Activated T-cell treated with anti-CD3 and anti-CD28 coated beads, Interleukin-2, amount 50 U/mL, for 48 hours (primary cell): ENCODE data around the gene DOCK3.
"Not testable (repeated sequence)": the region's sequence is repeated elsewhere in the genome, so short reads cannot be mapped to it uniquely, and the experiment has no call there.

Source experiments
- DNase-seq, 2 experiments: peaks; one replicate each; pipeline ENCODE4 v3.0.0-alpha.2; 2020

DOCK3 gene

DNA sequence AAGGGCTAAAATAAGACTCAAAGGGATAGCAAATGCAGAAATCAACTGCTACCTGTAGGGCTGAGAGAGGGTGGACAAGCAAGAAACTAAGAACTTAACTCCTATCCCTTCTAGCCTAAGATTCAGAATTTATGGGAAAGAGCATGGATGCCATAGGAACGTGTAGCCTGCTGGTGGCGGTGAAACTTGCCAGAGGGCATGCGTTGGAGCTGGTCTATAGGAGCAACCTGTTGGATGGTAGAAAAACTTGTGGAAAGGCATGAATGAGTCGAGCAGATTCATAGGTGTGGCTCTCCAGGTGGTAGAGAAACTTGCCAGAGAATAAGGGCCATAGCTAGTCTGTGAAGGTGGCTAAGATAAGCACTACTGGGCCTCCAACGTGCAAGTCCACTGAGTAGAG lies 137.2 kb downstream of the DOCK3 start:
- DNase-seq = no peak

DNA sequence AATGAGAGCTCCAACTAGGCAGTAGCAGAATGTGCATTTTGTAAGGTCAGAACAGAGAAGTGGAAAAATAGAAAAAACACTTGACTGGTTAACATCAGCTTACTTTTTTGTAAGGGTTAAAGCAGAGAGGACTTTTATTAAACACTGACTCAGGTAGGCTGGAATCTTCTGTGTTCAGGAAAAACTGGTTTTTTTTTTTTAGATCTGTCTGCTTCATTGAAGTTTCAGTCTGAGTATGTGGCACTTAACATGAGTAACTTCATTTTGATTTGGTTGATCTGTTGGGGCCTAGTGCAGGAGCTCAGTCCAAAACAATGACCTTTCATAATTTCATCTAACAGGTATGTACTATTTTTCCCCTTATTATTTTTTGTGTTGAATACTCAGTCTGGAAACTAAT lies 141.1 kb downstream of the DOCK3 start:
- no peak for DNase-seq

DNA sequence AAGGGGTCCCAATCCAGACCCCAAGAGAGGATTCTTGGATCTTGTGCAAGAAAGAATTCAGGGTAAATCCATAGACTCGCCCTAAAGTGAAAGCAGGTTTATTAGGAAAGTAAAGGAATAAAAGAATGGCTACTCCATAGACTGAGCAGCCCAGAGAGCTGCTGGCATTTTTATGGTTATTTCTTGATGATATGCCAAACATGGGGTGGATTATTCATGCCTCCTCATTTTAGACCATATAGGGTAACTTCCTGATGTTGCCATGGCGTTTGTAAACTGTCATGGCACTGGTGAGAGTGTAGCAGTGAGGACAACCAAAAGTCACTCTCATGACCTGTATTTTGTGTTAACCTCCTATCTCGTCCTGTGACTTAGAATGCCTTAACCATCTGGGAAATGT lies 142.2 kb downstream of the DOCK3 start:
- no peak for DNase-seq

DNA sequence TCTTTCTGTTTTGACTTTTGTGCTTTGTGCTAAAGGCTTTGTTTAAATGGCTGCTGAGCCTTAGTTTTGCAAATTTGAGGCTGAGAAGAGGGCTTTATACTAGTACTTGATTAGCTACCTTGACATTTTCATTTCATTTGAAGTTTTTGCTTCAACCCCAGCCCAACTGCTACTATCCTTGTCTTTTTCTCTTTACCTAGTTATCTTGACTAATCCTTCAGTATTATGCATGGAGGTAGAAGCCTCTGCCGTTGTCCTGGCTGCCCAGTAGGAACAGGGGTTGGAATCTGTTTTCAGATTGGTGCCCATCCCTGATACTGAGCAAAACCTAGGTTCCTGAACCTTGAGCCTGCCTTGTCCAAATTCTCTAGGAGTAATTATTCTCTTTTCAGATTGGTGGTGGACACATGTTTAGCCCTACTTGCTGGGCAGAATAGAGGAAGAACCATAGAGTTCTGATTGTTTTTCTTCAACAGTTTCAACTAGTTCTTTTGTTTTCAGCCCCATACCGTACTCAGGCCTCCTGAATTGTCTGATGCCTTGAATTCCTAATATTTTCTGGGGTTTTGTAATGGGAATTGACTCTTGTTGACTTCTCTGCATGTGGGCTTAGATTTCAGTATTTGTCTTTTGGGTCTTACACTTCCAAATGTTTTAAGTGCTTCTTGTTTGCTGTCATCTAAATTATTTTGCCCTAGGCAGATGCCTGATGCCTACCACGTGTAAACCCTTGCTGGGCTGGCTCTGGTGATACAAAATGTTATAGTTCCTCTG lies 143.2 kb downstream of the DOCK3 start:
- no peak for DNase-seq

DNA sequence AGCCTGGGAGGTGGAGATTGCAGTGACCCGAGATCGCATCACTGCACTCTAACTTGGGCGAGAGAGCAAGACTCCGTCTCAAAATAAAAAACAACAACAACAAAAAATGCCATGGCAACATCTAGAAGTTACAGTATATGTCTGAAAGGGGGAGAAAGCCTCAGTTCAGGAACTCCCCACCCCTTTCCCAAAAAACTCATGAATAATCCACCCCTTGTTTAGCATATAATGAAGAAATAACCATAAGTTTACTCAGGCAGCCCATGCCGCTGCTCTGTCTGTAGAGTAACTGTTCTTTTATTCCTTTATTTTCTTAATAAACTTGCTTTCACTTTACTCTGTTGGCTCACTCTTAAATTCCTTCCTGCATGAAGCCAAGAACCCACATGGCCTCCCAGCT lies 145.2 kb downstream of the DOCK3 start:
- DNase-seq = no peak

DNA sequence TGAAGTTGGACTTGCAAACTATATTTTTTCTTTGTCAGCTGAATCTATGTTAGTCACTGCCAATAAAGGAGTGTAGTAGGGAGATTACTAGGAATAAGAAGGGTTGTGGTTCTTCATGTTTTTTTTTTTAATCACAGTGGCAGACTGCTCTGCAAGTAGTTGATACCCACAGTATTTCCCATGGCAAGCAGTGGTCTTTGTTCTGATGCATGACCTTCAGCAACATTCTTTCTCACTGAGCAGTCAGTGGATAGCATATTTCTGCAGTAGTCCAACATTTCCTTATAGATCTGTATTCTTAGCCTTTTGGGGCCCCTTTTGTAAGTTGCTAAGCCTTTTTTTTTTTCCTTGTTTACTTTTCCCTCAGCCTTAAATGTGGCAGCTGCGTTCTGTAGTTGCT lies 151.1 kb downstream of the DOCK3 start:
- no peak for DNase-seq

DNA sequence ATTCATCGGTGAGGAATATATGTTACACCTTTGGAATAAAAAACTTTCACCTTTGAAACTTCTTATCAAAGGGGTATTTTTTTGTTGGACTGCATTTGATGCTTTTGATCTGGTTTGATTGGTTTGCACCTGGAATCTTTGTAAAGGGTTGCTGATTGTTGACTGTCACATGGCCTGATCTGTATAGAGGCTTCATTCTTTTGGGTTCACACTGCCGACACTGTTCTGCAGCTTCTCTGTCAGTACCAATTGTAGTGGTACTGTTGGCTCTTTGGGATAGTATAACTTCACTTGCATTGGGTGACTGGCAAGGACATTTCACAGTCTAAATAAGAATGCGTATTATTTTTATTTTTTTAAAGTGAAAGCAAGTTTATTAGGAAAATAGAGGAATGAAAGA lies 155.7 kb downstream of the DOCK3 start:
- DNase-seq = no peak

DNA sequence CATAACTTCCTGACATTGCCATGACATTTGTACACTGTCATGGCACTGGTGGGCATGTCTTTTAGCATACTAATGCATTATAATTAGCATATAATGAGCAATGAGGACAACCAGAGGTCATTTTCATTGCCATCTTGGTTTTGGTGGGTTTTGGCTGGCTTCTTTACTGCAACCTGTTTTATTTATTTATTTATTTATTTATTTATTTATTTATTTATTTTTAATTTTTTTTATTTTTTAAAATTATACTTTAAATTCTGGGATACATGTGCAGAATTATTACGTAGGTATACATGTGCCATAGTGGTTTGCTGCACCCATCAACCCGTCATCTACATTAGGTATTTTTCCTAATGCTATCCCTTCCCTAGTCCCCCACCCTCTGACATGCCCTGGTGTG lies 156.3 kb downstream of the DOCK3 start:
- not testable (repeated sequence) for DNase-seq

DNA sequence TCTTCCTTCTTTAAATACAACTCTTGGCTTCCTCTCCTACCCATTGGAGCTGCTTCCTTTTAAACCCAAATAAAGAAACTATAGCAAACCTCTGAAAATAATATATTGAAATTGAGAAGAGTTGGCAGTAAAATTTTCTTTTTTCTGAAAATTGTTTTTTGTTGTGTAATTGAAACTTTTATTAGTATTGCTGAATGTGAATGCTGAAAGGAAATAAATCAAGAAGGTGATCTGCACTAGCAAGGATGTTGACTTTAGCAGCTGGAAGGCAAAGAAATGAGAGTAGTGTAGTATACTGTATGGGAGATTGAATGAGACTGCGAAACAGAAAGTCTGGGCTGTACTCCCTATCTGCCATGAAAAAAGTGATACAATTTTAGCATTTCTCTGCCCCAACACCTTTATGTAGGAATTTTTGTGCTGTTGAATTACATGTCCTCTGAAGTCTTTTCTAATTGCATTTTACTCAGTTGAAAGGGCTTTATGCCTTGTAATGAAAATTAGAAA lies 166.3 kb downstream of the DOCK3 start:
- no peak for DNase-seq

DNA sequence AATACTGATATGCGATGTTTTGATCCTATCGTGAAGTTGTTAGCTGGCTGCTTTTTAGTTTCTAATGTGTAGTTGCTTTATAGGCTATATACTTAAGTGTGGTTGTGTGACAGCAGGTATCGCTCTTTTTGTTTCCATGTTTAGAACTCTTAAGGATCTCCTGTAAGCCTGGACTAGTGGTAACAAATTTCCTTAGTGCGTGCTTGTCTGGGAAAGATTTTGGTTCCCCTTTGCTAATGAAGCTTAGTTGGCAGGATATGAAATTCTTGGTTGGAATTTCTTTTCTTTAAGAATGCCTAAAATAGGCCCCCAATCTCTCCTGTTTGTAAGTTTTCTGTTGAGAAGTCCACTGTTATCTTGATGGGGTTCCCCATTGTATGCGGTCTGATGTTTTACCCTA lies 173.6 kb downstream of the DOCK3 start:
- no peak for DNase-seq

DNA sequence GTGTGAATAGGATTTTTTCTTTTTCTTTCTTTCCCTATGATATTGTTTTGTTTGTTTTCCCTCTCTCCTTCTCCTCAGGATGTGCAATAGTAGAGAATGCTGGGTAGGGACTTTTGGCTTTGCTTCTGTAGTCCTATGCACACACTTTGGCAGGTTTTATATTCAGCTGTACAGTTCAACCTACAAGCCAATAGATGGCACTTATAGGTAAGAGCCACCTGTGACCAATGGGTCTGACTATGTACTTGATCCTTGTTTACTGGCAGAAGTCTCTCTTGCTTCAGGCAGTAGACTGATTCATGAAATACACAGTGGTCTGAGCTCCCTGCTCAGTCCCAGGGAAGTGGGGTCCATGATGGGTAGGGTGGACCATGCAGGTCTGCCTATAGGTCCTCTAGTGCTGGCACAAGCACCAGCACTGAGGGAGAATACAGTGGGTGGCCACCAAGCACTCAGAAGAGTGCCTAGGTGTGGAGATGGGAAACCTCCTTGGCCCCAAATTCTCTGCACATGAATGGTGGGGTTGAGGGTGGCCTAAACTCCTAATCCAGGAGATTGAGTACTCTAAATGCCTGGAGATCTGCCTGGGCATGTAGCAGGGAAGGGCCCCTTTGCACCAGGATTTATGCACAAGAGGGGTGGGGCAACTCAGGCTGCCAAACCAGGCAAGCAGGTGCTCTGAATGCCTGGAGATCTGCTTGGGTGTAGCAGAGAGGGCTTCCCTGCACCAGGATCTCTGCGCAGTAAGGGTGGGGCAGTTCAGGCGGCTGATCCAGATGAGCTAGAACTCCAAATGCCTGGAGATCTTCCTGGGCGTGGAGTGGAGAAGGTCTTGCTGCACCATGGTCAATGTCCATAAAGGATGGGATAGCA lies 176.1 kb downstream of the DOCK3 start:
- no peak for DNase-seq

DNA sequence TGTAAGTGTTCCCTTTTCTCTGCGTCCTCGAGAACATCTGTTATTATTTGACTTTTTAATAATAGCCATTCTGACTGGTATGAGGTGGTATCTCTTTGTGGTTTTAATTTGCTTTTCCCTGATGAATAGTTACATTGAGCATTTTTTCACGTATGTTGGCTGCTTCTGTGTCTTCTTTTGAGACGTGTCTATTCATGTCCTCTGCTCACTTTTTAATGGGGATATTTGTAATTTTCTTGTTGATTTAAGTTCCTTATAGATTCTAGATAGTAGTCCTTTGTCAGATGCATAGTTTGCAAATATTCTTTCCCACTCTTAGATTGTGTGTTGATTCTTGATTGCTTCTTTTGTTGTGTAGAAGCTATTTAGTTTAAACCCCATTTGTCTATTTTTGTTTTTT lies 179.2 kb downstream of the DOCK3 start:
- DNase-seq = no peak

DNA sequence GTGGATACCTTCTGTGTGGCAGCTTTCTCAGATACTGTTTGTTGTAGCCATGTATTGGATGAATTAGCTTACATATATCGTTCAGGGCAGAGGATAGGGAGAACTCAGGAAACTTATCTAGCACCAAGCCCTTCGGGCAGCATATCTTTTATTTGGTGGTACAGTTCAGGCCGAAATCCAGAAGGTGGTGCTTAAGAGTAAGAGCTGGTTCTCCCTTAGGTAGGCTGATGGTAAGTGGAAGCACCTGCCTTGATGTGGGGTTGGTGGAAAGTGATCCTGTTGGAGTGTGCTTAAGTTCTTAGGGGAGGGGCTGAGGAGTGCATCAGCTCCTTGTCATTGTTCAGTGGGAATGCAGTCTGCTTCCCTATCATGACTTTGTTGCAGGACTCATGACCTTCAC lies 187.5 kb downstream of the DOCK3 start:
- no peak for DNase-seq

DNA sequence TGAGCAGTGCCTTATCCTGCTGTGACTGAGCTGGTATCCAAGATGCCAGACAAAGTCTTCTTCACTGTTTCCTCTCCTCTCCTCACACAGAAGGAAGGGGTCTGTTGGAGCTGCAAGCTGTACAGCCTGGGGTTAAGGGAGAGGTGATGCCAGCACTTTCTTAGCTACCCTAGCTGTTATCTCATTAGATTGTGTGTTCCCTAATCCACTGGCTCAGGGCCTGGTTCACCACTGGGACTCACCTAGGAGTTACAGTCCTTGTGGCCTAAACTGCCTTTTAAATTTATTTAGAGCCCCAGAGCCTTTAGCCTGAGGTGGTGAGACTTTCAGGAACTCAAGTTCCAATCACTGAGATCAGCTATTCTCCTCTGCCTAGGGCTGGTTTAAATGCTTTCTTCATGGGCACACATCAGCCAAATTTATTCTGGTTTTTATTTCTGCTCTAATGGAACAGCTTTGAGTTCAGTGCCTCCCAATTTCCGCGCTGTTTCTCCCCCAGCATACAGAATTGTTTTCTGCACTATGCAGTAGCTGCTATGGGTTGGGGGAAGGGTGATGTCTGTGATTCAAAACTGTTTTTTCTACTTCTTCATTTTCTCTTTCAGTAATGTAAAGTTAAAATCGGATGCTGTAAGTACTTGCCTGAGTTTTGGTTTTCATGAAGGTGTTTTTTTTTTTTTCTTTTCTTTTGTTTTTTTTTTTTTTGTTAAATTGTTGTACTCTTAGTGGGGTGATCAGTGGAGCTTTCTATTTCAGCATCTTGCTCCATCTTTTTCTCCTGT lies 198.8 kb downstream of the DOCK3 start:
- DNase-seq = no peak

DNA sequence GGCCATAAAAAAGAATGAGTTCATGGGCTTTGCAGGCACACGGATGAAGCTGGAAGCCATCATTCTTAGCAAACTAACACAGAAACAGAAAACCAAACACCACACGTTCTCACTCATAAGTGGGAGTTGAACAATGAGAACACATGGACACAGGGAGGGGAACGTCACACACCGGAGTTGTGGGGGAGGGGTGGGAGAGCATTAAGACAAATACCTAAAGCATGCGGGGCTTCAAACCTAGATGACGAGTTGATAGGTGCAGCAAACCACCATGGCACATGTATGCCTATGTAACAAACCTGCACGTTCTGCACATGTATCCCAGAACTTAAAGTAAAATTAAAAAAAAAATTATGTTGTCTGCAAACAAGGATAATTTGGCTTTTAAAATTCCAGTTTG lies 200.1 kb downstream of the DOCK3 start:
- DNase-seq = not testable (repeated sequence)

DNA sequence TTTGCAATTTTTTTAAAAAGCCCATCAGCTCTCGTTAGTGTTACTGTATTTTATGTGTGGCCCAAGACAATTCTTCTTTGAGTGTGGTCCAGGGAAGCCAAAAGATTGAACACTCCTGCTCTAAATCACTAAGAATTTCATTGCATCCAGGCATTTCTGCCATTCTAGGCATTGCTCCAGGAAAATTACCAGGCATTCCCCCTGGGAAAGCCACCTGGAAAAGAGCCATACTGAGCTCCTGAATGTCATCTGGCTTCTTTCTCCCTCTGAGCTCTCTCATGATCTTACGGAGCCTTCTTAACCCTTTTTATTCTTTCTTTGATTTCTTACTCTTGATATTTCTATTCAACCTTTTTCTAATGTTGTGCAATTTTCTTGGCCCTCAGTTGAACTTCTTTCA lies 202.2 kb downstream of the DOCK3 start:
- DNase-seq = no peak

DNA sequence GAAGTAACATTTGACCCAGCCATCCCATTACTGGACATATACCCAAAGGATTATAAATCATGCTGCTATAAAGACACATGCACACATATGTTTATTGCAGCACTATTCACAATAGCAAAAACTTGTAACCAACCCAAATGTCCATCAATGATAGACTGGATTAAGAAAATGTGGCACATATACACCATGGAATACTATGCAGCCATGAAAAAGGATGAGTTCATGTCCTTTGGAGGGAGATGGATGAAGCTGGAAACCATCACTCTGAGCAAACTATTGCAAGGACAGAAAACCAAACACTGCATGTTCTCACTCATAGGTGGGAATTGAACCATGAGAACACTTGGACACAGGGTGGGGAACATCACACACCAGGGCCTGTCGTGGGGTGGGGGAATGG lies 208.0 kb downstream of the DOCK3 start:
- DNase-seq = not testable (repeated sequence)

DNA sequence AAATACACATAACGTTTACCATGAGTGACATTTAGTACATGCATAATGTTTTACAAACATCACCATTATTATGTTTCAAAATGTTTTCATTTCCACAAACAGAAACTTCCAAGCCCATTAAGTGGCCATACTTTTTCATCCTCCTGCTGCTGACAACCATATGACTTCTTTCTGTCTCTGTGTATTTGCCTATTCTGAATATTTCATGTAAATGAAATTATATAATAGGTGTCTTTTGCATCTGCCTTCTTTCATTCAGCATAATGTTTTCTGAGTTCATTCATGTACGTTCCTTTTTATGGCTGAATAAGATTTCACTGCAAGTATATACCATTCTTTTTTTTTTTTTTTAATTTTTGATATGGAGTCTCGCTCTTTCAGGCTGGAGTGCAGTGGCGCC lies 209.0 kb downstream of the DOCK3 start:
- DNase-seq = no peak

DNA sequence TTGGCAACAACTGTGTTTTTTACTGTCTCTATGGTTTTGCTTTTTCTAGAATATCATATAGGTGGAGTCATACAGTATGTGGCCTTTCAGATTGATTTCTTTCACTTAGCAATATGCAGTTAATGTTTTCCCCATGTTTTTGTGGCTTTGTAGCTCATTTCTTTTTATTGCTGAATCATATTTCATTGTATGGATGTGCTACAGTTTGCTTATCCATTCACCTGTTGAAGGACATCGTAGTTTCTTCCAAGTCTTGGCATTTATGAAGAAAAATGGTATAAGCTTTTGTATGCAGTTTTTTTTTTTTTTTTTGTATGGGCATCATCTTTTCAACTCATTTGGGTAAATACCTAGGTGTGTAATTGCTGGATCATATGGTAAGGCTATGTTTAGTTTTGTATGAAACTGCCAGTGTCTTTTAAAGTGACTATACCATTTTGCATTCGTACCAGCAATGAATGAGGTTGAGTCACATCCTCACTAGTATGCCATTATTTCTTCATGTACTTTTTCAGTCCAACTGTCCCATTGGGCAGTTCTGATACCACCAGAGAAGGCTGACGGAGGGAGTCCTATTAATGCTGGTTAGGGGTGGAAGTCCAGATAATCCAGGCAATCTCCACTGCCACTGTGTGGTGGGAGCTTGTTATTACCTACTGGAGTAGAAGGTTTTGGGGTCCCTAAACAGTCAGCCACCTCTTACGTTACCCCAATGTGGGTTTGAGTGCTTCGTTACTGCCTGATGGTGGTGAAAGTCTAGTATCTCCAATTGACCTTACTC lies 210.5 kb downstream of the DOCK3 start:
- DNase-seq = no peak

DNA sequence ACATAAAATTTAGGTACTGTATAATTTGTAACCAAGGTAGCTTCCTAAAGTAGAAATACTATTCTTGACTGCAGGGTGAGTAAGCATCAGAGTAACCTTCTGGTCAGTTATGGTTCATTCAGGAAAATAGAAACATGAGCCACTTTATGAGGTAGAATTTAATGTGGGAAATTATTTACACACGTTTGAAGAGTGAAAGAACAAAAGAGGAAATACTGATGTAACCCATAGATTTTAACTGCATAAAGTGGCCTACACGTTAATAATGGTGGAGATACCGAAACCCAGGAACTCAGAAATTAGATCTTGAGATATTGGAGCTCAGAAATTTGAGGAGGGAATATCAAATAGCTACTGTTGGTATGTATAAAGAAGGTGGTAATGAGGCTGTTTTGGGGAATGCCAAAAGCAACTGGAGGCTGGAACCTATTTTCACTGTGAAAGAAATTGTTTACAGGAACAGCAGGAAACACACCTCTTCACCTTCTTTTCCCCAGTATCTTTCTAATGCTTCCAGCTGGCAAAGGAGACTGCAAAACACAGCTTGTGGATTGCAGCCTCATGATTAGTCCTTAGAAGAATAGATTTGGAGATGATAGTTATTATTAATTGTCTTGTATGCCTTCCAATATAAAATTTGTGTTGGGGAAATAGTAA lies 216.1 kb downstream of the DOCK3 start:
- no peak for DNase-seq

DNA sequence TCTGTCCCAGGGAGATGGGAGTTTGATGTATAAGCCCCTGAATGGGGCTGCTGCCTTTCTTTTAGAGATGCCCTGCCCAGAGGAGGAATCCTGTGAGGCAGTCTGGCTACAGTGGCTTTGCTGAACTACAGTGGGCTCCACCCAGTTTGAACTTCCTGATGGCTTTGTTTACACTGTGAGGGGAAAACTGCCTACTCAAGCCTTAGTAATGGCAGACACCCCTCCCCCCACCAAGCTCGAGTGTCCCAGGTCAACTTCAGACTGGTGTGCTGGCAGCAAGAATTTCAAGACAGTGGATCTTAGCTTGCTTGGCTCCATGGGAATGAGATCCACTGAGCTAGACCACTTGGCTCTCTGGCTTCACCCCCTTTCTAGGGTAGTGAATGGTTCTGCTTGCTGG lies 226.4 kb downstream of the DOCK3 start:
- not testable (repeated sequence) for DNase-seq

DNA sequence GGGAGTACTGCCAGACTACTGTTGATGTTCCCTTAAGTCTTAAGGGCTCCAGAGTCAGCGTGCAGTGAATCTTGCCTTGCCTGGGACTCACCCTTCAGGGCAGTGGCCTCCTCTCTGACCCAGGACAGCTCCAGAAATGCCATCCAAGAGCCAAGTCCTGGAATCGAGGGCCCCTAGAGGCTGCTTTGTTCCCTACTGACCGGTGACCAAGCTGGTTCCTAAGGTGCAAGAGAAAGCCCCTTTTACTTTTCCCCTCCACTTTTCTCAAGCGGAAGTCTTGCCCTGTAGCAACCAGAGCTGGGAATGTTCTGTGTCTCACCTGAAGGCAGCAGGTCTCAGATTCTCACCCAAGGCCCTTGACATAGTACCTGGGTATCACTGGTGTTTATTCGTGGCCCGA lies 238.0 kb downstream of the DOCK3 start:
- no peak for DNase-seq
